HG02970 (cell line): ENCODE data around the gene SLC6A12.

ENCODE experiments used
- ATAC-seq: cut with Tn5 transposase; IDR thresholded peaks from one replicate; pipeline ENCODE4 v1.9.1; 2021; ENCODE audit warnings: mild to moderate bottlenecking, moderate library complexity, moderate number of reproducible peaks; ENCODE audit not compliant: unreplicated experiment, low FRiP score

SLC6A12 gene

GRCh38 chr12:214003-214741 is at the start of gene SLC6A12:
TSS of gene SLC6A12 (minus strand) at chr12:214157. CDS start at chr12:209986, 4,171 bp downstream.
- ATAC-seq = no peak

GRCh38 chr12:263574-263973 is 49.6 kb upstream of the SLC6A12 start:
- no peak for ATAC-seq

- no peak for ATAC-seq
Measured at GRCh38 chr12:262817-263216, 48.9 kb upstream of the SLC6A12 start, which contains the start of gene SLC6A13. TSS of gene SLC6A13 (minus strand) at chr12:262836. CDS start at chr12:260052, 2,784 bp downstream.

GRCh38 chr12:262113-262512 is 48.2 kb upstream of the SLC6A12 start:
- ATAC-seq = no peak

- ATAC-seq = no peak
Measured at GRCh38 chr12:257521-258321, 43.8 kb upstream of the SLC6A12 start.

- no peak for ATAC-seq
Measured at GRCh38 chr12:256958-257357, 43.0 kb upstream of the SLC6A12 start.

GRCh38 chr12:256225-256624 is 42.3 kb upstream of the SLC6A12 start:
- ATAC-seq = no peak

GRCh38 chr12:254912-255311 is 41.0 kb upstream of the SLC6A12 start:
- ATAC-seq = no peak

GRCh38 chr12:254039-254438 is 40.1 kb upstream of the SLC6A12 start:
- no peak for ATAC-seq

GRCh38 chr12:253116-253831 is 39.3 kb upstream of the SLC6A12 start:
- ATAC-seq = no peak

- ATAC-seq = no peak
Measured at GRCh38 chr12:252636-253035, 38.7 kb upstream of the SLC6A12 start.

GRCh38 chr12:247271-247670 is 33.3 kb upstream of the SLC6A12 start:
- ATAC-seq = no peak

- ATAC-seq = no peak
Measured at GRCh38 chr12:243381-243780, 29.4 kb upstream of the SLC6A12 start.

GRCh38 chr12:242496-242895 is 28.5 kb upstream of the SLC6A12 start:
- no peak for ATAC-seq

- ATAC-seq = no peak
Measured at GRCh38 chr12:241266-241665, 27.3 kb upstream of the SLC6A12 start.

GRCh38 chr12:240566-240965 is 26.6 kb upstream of the SLC6A12 start:
- no peak for ATAC-seq

GRCh38 chr12:238736-239398 is 24.9 kb upstream of the SLC6A12 start:
- ATAC-seq = no peak

GRCh38 chr12:238116-238515 is 24.2 kb upstream of the SLC6A12 start:
- no peak for ATAC-seq

- no peak for ATAC-seq
Measured at GRCh38 chr12:237026-237815, 23.3 kb upstream of the SLC6A12 start.

GRCh38 chr12:236445-236844 is 22.5 kb upstream of the SLC6A12 start:
- ATAC-seq = no peak
